ENCODE data around the gene TLE7.

Gene TLE7

GRCh38 chr16:71436473-71436872 lies 5.4 kb downstream of the TLE7 start:
- TF ChIP-seq CTCF (conservative IDR thresholded peaks at IDR 0.05; ENCODE audit: low read length) = no peak
- no peak overlapping the region for H3K4me3 ChIP-seq (ENCODE audit: low read length)
- DNase-seq (ENCODE audit: low read depth) = no peak

- DNase-seq (ENCODE audit: low read depth) = no peak
- no peak overlapping the region for H3K4me3 ChIP-seq (ENCODE audit: low read length)
- no peak for TF ChIP-seq CTCF (conservative IDR thresholded peaks at IDR 0.05; ENCODE audit: low read length)
These were observed 8.9 kb downstream of the TLE7 start for GRCh38 chr16:71432906-71433305.

- no peak for TF ChIP-seq CTCF (conservative IDR thresholded peaks at IDR 0.05; ENCODE audit: low read length)
- DNase-seq (ENCODE audit: low read depth) = no peak
- H3K4me3 ChIP-seq (ENCODE audit: low read length) = no peak overlapping the region
These were observed 9.9 kb downstream of the TLE7 start for GRCh38 chr16:71431991-71432390.

GRCh38 chr16:71431176-71431575 lies 10.7 kb downstream of the TLE7 start:
- no peak for DNase-seq (ENCODE audit: low read depth)
- no peak overlapping the region for H3K4me3 ChIP-seq (ENCODE audit: low read length)
- no peak for TF ChIP-seq CTCF (conservative IDR thresholded peaks at IDR 0.05; ENCODE audit: low read length)

DNA sequence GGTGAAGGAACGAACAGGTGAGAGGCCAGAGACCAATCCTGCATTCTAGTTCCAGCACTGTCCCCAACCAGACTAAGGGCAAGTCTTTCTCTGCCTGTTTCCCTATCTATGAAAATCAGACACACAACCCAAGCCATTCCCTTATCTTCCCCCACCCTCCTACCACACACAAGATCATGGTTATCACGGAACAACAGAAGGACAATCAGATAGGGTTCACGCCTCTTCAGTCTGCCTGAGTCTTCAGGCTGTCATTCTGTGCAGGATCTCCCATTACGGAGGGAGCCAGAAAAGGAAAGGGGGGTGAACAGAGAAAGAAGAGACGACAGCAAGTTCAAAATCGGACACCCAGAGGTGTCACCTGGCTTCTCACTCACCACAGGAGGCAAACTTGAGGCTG lies 11.1 kb downstream of the TLE7 start:
- TF ChIP-seq CTCF (conservative IDR thresholded peaks at IDR 0.05; ENCODE audit: low read length) = no peak
- H3K4me3 ChIP-seq (ENCODE audit: low read length) = no peak overlapping the region
- DNase-seq (ENCODE audit: low read depth) = no peak

GRCh38 chr16:71429581-71429980 lies 12.3 kb downstream of the TLE7 start:
- no peak for DNase-seq (ENCODE audit: low read depth)
- H3K4me3 ChIP-seq (ENCODE audit: low read length) = no peak overlapping the region
- TF ChIP-seq CTCF (conservative IDR thresholded peaks at IDR 0.05; ENCODE audit: low read length) = no peak

GRCh38 chr16:71428883-71429282 lies 13.0 kb downstream of the TLE7 start:
- TF ChIP-seq CTCF (conservative IDR thresholded peaks at IDR 0.05; ENCODE audit: low read length) = no peak
- H3K4me3 ChIP-seq (ENCODE audit: low read length) = no peak overlapping the region
- DNase-seq (ENCODE audit: low read depth) = no peak

Measured in AG10803 (cell line).